PC-9 (cell line): ENCODE data around the gene ARHGAP6.

Source experiments
- EZH2 ChIP-seq: fragments of 200-600 bp; sonication (generic); IDR thresholded peaks from 2 replicates; pipeline ENCODE4 v1.8.0; 2017; ENCODE audit warnings: antibody characterized with exemption, low read depth
- TF ChIP-seq, protein P1 (sequence below): fragments of 200-600 bp; sonication (generic); conservative IDR thresholded peaks from 2 replicates; pipeline ENCODE4 v1.6.1; 2017; ENCODE audit warnings: mixed run types, antibody characterized with exemption, mild to moderate bottlenecking, moderate library complexity

DNA sequence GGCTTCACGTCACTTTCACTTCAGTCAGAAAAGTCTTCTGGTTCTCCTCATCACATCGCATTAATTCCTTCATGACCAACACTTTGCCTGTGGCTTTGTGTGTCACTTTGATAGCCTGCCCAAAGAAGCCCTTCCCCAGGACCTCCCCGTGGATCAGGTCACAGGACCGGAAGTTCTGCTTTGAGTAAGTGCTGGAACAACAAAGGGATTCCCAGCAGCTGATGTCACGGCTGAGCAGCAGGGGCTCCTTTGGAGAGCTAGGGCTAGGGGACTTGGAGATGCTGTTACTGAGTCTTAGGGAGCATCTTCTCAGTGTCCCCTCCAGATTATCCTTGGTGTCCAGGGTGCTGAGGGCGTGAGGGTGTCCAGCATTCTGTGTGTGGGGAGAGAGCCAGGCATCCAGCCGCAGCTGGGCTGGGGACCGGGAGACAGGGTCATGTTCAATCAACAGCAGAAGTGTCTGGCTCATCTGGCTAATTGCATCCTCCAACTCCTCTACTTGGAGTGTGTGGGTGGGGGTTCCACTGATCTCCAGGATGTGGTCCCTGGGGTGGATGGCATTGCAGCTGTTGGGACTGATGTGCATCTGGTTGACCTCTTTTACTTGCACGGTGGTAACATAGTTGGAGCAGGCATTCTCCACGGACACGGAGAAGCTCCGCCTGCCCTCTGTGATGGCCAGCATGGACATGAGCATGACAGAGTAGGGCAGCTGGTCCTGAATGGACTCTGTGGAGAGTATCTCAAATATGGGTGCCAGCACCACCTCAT is 39.2 kb upstream of the ARHGAP6 start:
- TF ChIP-seq, protein P1, sequence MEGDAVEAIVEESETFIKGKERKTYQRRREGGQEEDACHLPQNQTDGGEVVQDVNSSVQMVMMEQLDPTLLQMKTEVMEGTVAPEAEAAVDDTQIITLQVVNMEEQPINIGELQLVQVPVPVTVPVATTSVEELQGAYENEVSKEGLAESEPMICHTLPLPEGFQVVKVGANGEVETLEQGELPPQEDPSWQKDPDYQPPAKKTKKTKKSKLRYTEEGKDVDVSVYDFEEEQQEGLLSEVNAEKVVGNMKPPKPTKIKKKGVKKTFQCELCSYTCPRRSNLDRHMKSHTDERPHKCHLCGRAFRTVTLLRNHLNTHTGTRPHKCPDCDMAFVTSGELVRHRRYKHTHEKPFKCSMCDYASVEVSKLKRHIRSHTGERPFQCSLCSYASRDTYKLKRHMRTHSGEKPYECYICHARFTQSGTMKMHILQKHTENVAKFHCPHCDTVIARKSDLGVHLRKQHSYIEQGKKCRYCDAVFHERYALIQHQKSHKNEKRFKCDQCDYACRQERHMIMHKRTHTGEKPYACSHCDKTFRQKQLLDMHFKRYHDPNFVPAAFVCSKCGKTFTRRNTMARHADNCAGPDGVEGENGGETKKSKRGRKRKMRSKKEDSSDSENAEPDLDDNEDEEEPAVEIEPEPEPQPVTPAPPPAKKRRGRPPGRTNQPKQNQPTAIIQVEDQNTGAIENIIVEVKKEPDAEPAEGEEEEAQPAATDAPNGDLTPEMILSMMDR = no peak
- no peak for TF ChIP-seq EZH2
